Posterior vena cava (tissue), 2 donors: ENCODE results near the gene HYI. TPM values are rescaled to one million over a fixed set of nuclear protein-coding genes. Genes with fewer than 3 reads are reported as not detected.

Experiments
- DNase-seq: peaks from one replicate; pipeline ENCODE4 v3.0.0-alpha.2; 2020; ENCODE audit warnings: low spot score
- intact Hi-C, 2 donors: fragments of 100-400 bp; cut with DNase I; formaldehyde crosslinking; loops; one replicate each; pipeline versions ENCODE4 v1.14.1 to v1.14.2; 2022 to 2023
- total RNA-seq, 2 donors: library from RNA; stranded (reverse); fragmentation: NEBNext Ultra II Directional; extraction: Animal tissue kit (Norgen Biotek cat#: 25700); gene quantifications; one replicate each; pipeline ENCODE4 v1.2.1, GENCODE V29; 2021
- donor health status: DM: yes; HTN: yes; CAD: no.
- donor health status: DM: yes; HTN: yes; CAD: no.

The HYI gene
- total RNA-seq, 2 donors from 2014 or later: 27.6 to 28.8 TPM

- intact Hi-C loops: no loop called here
Measured at GRCh38 chr1:43446881-43447835, 6.6 kb downstream of the HYI start.

GRCh38 chr1:43446388-43446740 lies 7.4 kb downstream of the HYI start:
- peak; percentile 69 for DNase-seq

More at GRCh38 chr1:43446881-43447835, 6.6 kb downstream of the HYI start:
- DNase-seq: peak; percentile 76

GRCh38 chr1:43445606-43446387 lies 7.9 kb downstream of the HYI start:
- DNase-seq: peak; percentile 58
- intact Hi-C loops: no loop called here

More at GRCh38 chr1:43446388-43446740, 7.4 kb downstream of the HYI start:
- intact Hi-C loops: no loop called here

- intact Hi-C loops: no loop called here
- no peak for DNase-seq
Measured at GRCh38 chr1:43444836-43445235, 8.9 kb downstream of the HYI start.

GRCh38 chr1:43444151-43444828 lies 9.4 kb downstream of the HYI start:
- no peak for DNase-seq
- intact Hi-C loops: no loop called here

GRCh38 chr1:43443197-43443946 lies 10.4 kb downstream of the HYI start:
- intact Hi-C loops: no loop called here
- peak; percentile 64 for DNase-seq

- intact Hi-C loops: no loop called here
- peak; percentile 74 for DNase-seq
Measured at GRCh38 chr1:43442756-43443155, 11.0 kb downstream of the HYI start.

GRCh38 chr1:43441894-43442637 lies 11.7 kb downstream of the HYI start:
- intact Hi-C loops: no loop called here
- DNase-seq: peak; percentile 77

- peak; percentile 48 for DNase-seq
- intact Hi-C loops: no loop called here
Measured at GRCh38 chr1:43441166-43441893, 12.4 kb downstream of the HYI start.

GRCh38 chr1:43440358-43440757 lies 13.4 kb downstream of the HYI start:
- intact Hi-C loops: no loop called here
- DNase-seq: peak; percentile 72

GRCh38 chr1:43439781-43440180 lies 13.9 kb downstream of the HYI start:
- peak; percentile 70 for DNase-seq
- intact Hi-C loops: no loop called here

- peak; percentile 50 for DNase-seq
- intact Hi-C loops: no loop called here
Measured at GRCh38 chr1:43438953-43439581, 14.7 kb downstream of the HYI start.

GRCh38 chr1:43438576-43438952 lies 15.2 kb downstream of the HYI start:
- intact Hi-C loops: no loop called here
- DNase-seq: peak; percentile 37

GRCh38 chr1:43438006-43438405 lies 15.7 kb downstream of the HYI start:
- peak; percentile 38 for DNase-seq
- intact Hi-C loops: no loop called here

GRCh38 chr1:43437031-43437973 lies 16.4 kb downstream of the HYI start:
- intact Hi-C loops: no loop called here
- peak; percentile 28 for DNase-seq

- DNase-seq: no peak
- intact Hi-C loops: no loop called here
Measured at GRCh38 chr1:43436371-43436770, 17.4 kb downstream of the HYI start.
